CD8-positive, alpha-beta memory T cell (primary cell): ENCODE measurements around the gene RAB11FIP4. TPM values are rescaled to one million over a fixed set of nuclear protein-coding genes. Genes with fewer than 3 reads are reported as not detected.
A peak's percentile ranks its signal among the peaks of the same experiment; 100 is the strongest.

Experiments
- CTCF ChIA-PET: fragments of 350-600 bp; sonication (Branson Sonifier 250); formaldehyde crosslinking; loops from one replicate; lab custom pipeline; 2021; ENCODE audit warnings: antibody characterized with exemption; lab: Charles Lee
- POLR2A ChIA-PET: fragments of 350-600 bp; sonication (Branson Sonifier 250); formaldehyde crosslinking; loops from one replicate; lab custom pipeline; 2021; ENCODE audit warnings: antibody characterized with exemption; lab: Charles Lee
- DNase-seq, 5 donors: peaks; one replicate each; pipeline versions ENCODE4 v3.0.0 to v3.0.0-alpha.2; 2020 to 2022; ENCODE audit warnings: mixed read lengths in 1 of 5
- H3K27ac ChIP-seq: one replicate; pipeline ENCODE4 v1.7.0; 2013; ENCODE audit warnings: low read depth, mild to moderate bottlenecking, low read length, moderate library complexity
- H3K27me3 ChIP-seq: 2 replicates; pipeline ENCODE4 v1.7.0; 2013; ENCODE audit warnings: low read length, mild to moderate bottlenecking; ENCODE audit not compliant: insufficient read depth, poor library complexity, severe bottlenecking
- H3K36me3 ChIP-seq: 2 replicates; pipeline ENCODE4 v1.7.0; 2013; ENCODE audit warnings: mild to moderate bottlenecking, low read length, moderate library complexity; ENCODE audit not compliant: insufficient read depth
- H3K4me1 ChIP-seq: 2 replicates; pipeline ENCODE4 v1.7.0; 2013; ENCODE audit warnings: mild to moderate bottlenecking, low read length, moderate library complexity; ENCODE audit not compliant: insufficient read depth
- H3K4me3 ChIP-seq: 2 replicates; pipeline ENCODE4 v1.7.0; 2013; ENCODE audit warnings: mild to moderate bottlenecking, low read length
- H3K9me3 ChIP-seq: 2 replicates; pipeline ENCODE4 v1.7.0; 2013; ENCODE audit warnings: mild to moderate bottlenecking, low read length
- H3K27ac Mint-ChIP-seq, 8 donors: one replicate each; pipeline ENCODE4 v1.8.0; 2020 to 2021; ENCODE audit warnings: mixed read lengths in 8 of 8, mild to moderate bottlenecking in 6 of 8, inconsistent platforms in 3 of 8, moderate library complexity in 3 of 8
- H3K27me3 Mint-ChIP-seq, 2 donors: one replicate each; pipeline ENCODE4 v1.8.0; 2020 to 2021; ENCODE audit warnings: mixed read lengths in 2 of 2, mild to moderate bottlenecking in 1 of 2, moderate library complexity in 1 of 2
- H3K36me3 Mint-ChIP-seq, 3 donors: one replicate each; pipeline ENCODE4 v1.8.0; 2020 to 2021; ENCODE audit warnings: mixed read lengths in 3 of 3, inconsistent platforms in 1 of 3, mild to moderate bottlenecking in 1 of 3
- H3K4me1 Mint-ChIP-seq, 3 donors: one replicate each; pipeline ENCODE4 v1.8.0; 2020 to 2021; ENCODE audit warnings: mixed read lengths in 3 of 3, inconsistent platforms in 1 of 3, mild to moderate bottlenecking in 1 of 3
- H3K4me3 Mint-ChIP-seq, 7 donors: one replicate each; pipeline ENCODE4 v1.8.0; 2020 to 2021; ENCODE audit warnings: mixed read lengths in 7 of 7, mild to moderate bottlenecking in 6 of 7, moderate library complexity in 4 of 7, inconsistent platforms in 2 of 7
- H3K9me3 Mint-ChIP-seq, 5 donors: one replicate each; pipeline ENCODE4 v1.8.0; 2020 to 2022; ENCODE audit warnings: mixed read lengths in 5 of 5, mild to moderate bottlenecking in 3 of 5, moderate library complexity in 2 of 5, inconsistent platforms in 1 of 5
- polyA plus RNA-seq: library from polyadenylated mRNA; unstranded; fragments of 300-500 nt; fragmentation: Illumina TruSeq; gene quantifications from one replicate; pipeline ENCODE4 v1.2.3, GENCODE V29; 2021
- total RNA-seq, 2 experiments: library from RNA; stranded (reverse); gene quantifications; one replicate each; pipeline ENCODE4 v1.2.3, GENCODE V29; 2021

Gene RAB11FIP4
- total and polyA plus RNA-seq, 3 experiments from 2014 or later = 15.1 to 26.8 (median 17.4) TPM

GRCh38 chr17:31518478-31518877, 127.0 kb downstream of the RAB11FIP4 start:
- Mint-ChIP-seq H3K9me3 (no peaks in the 10 kb centered on the region), H3K36me3 (peaks cover 0 to 52% (median 2%) of the 10 kb centered on the region in 3 donors), H3K27ac (peak overlapping the region in 2 of 8 donors; percentile 5 to 79), H3K4me3 (no peak overlapping the region), H3K4me1 (peaks cover 17 to 38% (median 18%) of the 10 kb centered on the region in 3 donors), H3K27me3 (no peaks in the 10 kb centered on the region)
- Histone ChIP-seq H3K4me3 (no peak overlapping the region), H3K9me3 (no peaks in the 10 kb centered on the region), H3K27me3 (no peaks in the 10 kb centered on the region), H3K36me3 (peaks cover 15% of the 10 kb centered on the region), H3K27ac (no peak overlapping the region), H3K4me1 (peaks cover 14% of the 10 kb centered on the region)
- no peak for DNase-seq
- POLR2A ChIA-PET = no interaction called here
- CTCF ChIA-PET = interaction anchor here (1.1 to 1.6 kb wide), 2 partner anchors 62 to 81 kb away, joined by 3 to 5 read pairs; no protein-coding TSS in a partner anchor

GRCh38 chr17:31521632-31522283, 130.3 kb downstream of the RAB11FIP4 start:
- H3K4me3 Mint-ChIP-seq = no peak overlapping the region
- H3K36me3 Mint-ChIP-seq = peaks cover 2 to 72% (median 4%) of the 10 kb centered on the region in 3 donors
- no peaks in the 10 kb centered on the region for H3K9me3 Mint-ChIP-seq
- Histone ChIP-seq H3K27ac (no peak overlapping the region), H3K4me1 (no peaks in the 10 kb centered on the region), H3K9me3 (no peaks in the 10 kb centered on the region), H3K4me3 (no peak overlapping the region), H3K27me3 (no peaks in the 10 kb centered on the region), H3K36me3 (peaks cover 20% of the 10 kb centered on the region)
- no peaks in the 10 kb centered on the region for H3K27me3 Mint-ChIP-seq
- ChIA-PET POLR2A (interaction anchor here (1.6 kb wide), 1 partner anchor 28 kb away, joined by 4 read pairs; no protein-coding TSS in a partner anchor), CTCF (interaction anchor here (1.0 to 9.7 kb wide), 5 partner anchors 12 to 321 kb away, joined by 3 to 117 read pairs (median 7); no protein-coding TSS in a partner anchor)
- H3K4me1 Mint-ChIP-seq = peaks cover 0 to 14% (median 0%) of the 10 kb centered on the region in 3 donors
- peak in 1 of 5 donors; percentile 4 for DNase-seq
- peak overlapping the region in 2 of 8 donors; percentile 72 to 81 for H3K27ac Mint-ChIP-seq

DNA sequence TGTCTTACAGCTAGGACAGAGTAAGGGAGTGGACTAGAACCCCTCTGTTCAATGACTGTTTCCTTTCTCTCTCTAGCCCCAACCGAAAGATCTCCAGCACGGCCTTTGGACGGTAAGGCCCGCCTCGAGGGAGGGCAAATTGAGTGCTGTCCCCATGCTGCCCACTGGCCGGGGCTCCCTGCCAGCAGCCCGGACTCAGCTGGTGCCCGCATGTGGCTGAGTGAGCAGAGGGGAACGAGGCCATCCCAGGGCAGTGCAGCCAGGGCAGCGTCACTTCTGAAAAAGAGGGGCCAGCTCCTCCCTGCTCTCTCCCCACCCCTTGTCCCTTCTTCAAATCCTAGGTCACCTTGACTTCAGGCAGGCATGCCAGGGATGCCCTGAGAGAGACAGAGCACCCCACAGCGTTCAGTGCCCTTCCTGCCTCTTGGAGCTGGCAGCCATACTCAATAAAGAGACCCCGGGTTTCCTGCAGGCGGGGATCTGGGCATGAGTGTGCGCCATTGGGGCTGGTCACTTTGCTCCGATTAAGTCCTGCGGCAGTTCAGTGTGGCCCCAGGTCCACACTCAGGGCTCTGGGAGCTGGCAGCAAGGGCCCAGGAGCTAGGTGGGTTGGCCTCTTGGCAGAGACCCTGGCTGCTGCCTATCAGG, 130.9 kb downstream of the RAB11FIP4 start:
- Mint-ChIP-seq H3K27me3 (no peaks in the 10 kb centered on the region), H3K27ac (no peak overlapping the region), H3K9me3 (no peaks in the 10 kb centered on the region), H3K4me3 (no peak overlapping the region), H3K36me3 (peaks cover 2 to 78% (median 4%) of the 10 kb centered on the region in 3 donors), H3K4me1 (peaks cover 0 to 12% (median 0%) of the 10 kb centered on the region in 3 donors)
- Histone ChIP-seq H3K36me3 (peaks cover 24% of the 10 kb centered on the region), H3K4me1 (no peaks in the 10 kb centered on the region), H3K27me3 (no peaks in the 10 kb centered on the region), H3K4me3 (no peak overlapping the region), H3K9me3 (no peaks in the 10 kb centered on the region), H3K27ac (no peak overlapping the region)
- CTCF ChIA-PET = interaction anchor here (1.0 to 9.7 kb wide), 6 partner anchors 13 to 320 kb away, joined by 3 to 117 read pairs (median 6); no protein-coding TSS in a partner anchor
- POLR2A ChIA-PET = interaction anchor here (1.6 kb wide), 1 partner anchor 28 kb away, joined by 4 read pairs; no protein-coding TSS in a partner anchor
- DNase-seq = peak in 1 of 5 donors; percentile 22

DNA sequence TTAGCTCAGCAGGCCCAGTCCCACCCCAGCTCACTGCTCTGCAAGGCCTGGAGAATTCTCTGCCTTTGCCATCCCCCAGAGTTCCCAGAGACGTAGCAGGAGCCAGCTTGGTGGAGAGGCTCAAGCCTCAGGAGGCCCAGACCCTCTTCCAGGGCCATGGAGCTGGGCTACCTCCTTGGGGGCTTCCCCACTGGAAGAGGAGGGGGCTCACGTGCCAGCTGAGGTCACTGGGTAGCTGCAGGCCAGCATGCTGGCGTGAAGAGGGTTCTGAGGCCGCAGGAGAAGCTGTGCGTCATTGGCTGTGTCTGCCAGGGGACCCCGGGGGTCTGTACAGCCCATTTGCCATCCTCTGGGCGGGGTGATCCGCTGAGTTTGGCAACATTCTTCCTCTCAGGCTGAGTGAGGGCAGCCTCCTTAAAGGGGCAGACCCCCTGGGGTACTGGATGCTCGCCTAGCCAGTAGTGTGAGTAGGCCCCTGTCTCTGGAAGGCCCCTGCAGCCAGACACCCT, 131.6 kb downstream of the RAB11FIP4 start:
- Mint-ChIP-seq H3K27ac (peak overlapping the region in 1 of 8 donors; percentile 33), H3K4me1 (peaks cover 0 to 6% (median 0%) of the 10 kb centered on the region in 3 donors), H3K4me3 (no peak overlapping the region), H3K27me3 (no peaks in the 10 kb centered on the region), H3K36me3 (peaks cover 0 to 77% (median 4%) of the 10 kb centered on the region in 3 donors), H3K9me3 (no peaks in the 10 kb centered on the region)
- no peaks in the 10 kb centered on the region for H3K9me3 ChIP-seq
- CTCF ChIA-PET = interaction anchor here (1.1 to 9.7 kb wide), 4 partner anchors 14 to 319 kb away, joined by 3 to 117 read pairs (median 13); no protein-coding TSS in a partner anchor
- POLR2A ChIA-PET = no interaction called here
- no peaks in the 10 kb centered on the region for H3K27me3 ChIP-seq
- no peaks in the 10 kb centered on the region for H3K4me1 ChIP-seq
- peak in 1 of 5 donors; percentile 18 for DNase-seq
- no peak overlapping the region for H3K27ac ChIP-seq
- no peak overlapping the region for H3K4me3 ChIP-seq
- H3K36me3 ChIP-seq = peaks cover 26% of the 10 kb centered on the region

DNA sequence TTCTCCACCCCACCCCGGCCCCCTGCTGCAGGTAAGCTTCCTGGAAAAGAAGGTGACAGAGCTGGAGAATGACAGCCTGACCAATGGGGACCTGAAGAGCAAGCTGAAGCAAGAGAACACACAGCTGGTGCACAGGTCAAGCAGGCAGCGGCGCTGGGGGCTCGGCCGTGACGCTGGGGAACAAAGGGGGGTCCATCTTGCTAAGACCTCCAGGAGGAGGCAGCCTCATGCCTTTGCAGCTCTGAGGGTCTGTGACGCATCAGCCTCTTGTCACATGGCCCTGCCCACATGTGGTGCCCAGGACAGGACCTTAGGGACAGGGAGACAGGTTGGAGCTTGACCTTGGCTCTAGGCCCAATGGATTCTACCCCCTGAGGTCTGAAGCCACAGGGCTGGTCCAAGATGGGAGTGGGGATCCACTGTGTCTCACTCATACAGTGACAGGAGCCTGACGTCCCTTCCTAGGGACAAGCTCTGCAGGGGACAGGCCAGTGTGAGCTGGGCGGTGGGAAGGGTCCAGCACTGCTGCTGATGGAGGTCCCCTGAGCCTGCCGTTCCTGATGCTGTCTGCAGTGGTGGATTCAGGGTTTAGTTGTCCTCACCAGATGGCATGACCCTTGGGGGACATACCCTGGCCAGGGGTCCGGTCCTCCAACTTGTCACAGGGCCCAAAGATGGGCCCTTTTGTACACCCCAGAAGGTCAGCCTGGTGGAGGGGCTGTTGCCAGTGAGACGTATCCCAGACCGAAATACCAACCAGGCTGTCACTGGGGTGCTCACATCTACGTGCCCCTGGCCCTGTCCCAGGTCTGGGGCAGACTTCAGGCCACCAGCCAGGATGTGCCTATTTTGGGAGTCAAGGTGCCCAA, 132.6 kb downstream of the RAB11FIP4 start:
- ChIA-PET CTCF (interaction anchor here (0.6 to 9.7 kb wide), 18 partner anchors 10 to 317 kb away, joined by 3 to 117 read pairs (median 4); no protein-coding TSS in a partner anchor), POLR2A (no interaction called here)
- peak overlapping the region in 2 of 8 donors; percentile 20 to 33 for H3K27ac Mint-ChIP-seq
- H3K4me3 Mint-ChIP-seq = no peak overlapping the region
- peaks cover 0 to 2% (median 0%) of the 10 kb centered on the region in 3 donors for H3K4me1 Mint-ChIP-seq
- Histone ChIP-seq H3K9me3 (no peaks in the 10 kb centered on the region), H3K27me3 (no peaks in the 10 kb centered on the region), H3K4me3 (no peak overlapping the region), H3K36me3 (peaks cover 37% of the 10 kb centered on the region), H3K27ac (no peak overlapping the region), H3K4me1 (no peaks in the 10 kb centered on the region)
- no peaks in the 10 kb centered on the region for H3K27me3 Mint-ChIP-seq
- H3K36me3 Mint-ChIP-seq = peaks cover 0 to 80% (median 4%) of the 10 kb centered on the region in 3 donors
- no peak for DNase-seq
- no peaks in the 10 kb centered on the region for H3K9me3 Mint-ChIP-seq

GRCh38 chr17:31524926-31525800, 133.7 kb downstream of the RAB11FIP4 start:
- Mint-ChIP-seq H3K4me1 (no peaks in the 10 kb centered on the region), H3K4me3 (no peak overlapping the region), H3K27me3 (no peaks in the 10 kb centered on the region), H3K27ac (peak overlapping the region in 2 of 8 donors; percentile 20 to 43), H3K9me3 (no peaks in the 10 kb centered on the region), H3K36me3 (peaks cover 0 to 85% (median 4%) of the 10 kb centered on the region in 3 donors)
- Histone ChIP-seq H3K4me1 (no peaks in the 10 kb centered on the region), H3K4me3 (no peak overlapping the region), H3K27me3 (no peaks in the 10 kb centered on the region), H3K9me3 (no peaks in the 10 kb centered on the region), H3K36me3 (peaks cover 42% of the 10 kb centered on the region), H3K27ac (no peak overlapping the region)
- CTCF ChIA-PET = interaction anchor here (0.6 to 9.7 kb wide), 24 partner anchors 10 to 315 kb away, joined by 3 to 117 read pairs (median 4); no protein-coding TSS in a partner anchor
- POLR2A ChIA-PET = no interaction called here
- peak; percentile 69 to 87 (median 82) for DNase-seq
